ENCODE measurements around the gene CBX8.

Gene CBX8

GRCh38 chr17:79821331-79822095, 24.6 kb upstream of the CBX8 start:
- FAIRE-seq: no peak
- DNase-seq (ENCODE audit: low spot score): no peak

GRCh38 chr17:79820959-79821330, 24.1 kb upstream of the CBX8 start:
- no peak for DNase-seq (ENCODE audit: low spot score)
- no peak for FAIRE-seq

GRCh38 chr17:79819534-79820276, 22.8 kb upstream of the CBX8 start:
- DNase-seq (ENCODE audit: low spot score): no peak
- no peak for FAIRE-seq

GRCh38 chr17:79819085-79819484, 22.2 kb upstream of the CBX8 start:
- FAIRE-seq (no peak), DNase-seq (ENCODE audit: low spot score) (no peak)

- no peak for FAIRE-seq
- no peak for DNase-seq (ENCODE audit: low spot score)
Measured at GRCh38 chr17:79818026-79818758, 21.3 kb upstream of the CBX8 start.

GRCh38 chr17:79815836-79816461, 19.1 kb upstream of the CBX8 start:
- no peak for DNase-seq (ENCODE audit: low spot score)
- no peak for FAIRE-seq

- DNase-seq (ENCODE audit: low spot score): no peak
Measured at GRCh38 chr17:79814974-79815835, 18.3 kb upstream of the CBX8 start.

GRCh38 chr17:79814127-79814973, 17.5 kb upstream of the CBX8 start:
- DNase-seq (ENCODE audit: low spot score) (no peak), FAIRE-seq (no peak)

More at GRCh38 chr17:79814974-79815835, 18.3 kb upstream of the CBX8 start:
- no peak for FAIRE-seq

GRCh38 chr17:79813297-79814126, 16.6 kb upstream of the CBX8 start:
- FAIRE-seq: no peak
- DNase-seq (ENCODE audit: low spot score): no peak

GRCh38 chr17:79812353-79813258, 15.7 kb upstream of the CBX8 start:
- DNase-seq (ENCODE audit: low spot score): no peak
- no peak for FAIRE-seq

GRCh38 chr17:79811868-79812352, 15.0 kb upstream of the CBX8 start:
- FAIRE-seq (no peak), DNase-seq (ENCODE audit: low spot score) (no peak)

GRCh38 chr17:79811011-79811867, 14.4 kb upstream of the CBX8 start:
- DNase-seq (ENCODE audit: low spot score) (peak; percentile 56), FAIRE-seq (no peak)

- FAIRE-seq: no peak
Measured at GRCh38 chr17:79810130-79811010, 13.5 kb upstream of the CBX8 start.

GRCh38 chr17:79809530-79810129, 12.8 kb upstream of the CBX8 start:
- no peak for DNase-seq (ENCODE audit: low spot score)
- no peak for FAIRE-seq

More at GRCh38 chr17:79810130-79811010, 13.5 kb upstream of the CBX8 start:
- peak; percentile 73 for DNase-seq (ENCODE audit: low spot score)
